HG03045 (cell line): Measurements from ENCODE around the gene NR5A1.

Source experiments
- ATAC-seq: cut with Tn5 transposase; IDR thresholded peaks from one replicate; pipeline ENCODE4 v1.9.1; 2021; ENCODE audit warnings: mild to moderate bottlenecking, moderate library complexity; ENCODE audit not compliant: unreplicated experiment

Gene NR5A1

GRCh38 chr9:124468061-124468740 lies 39.0 kb downstream of the NR5A1 start:
- ATAC-seq, result no peak

- ATAC-seq, result no peak
These were observed 39.7 kb downstream of the NR5A1 start for GRCh38 chr9:124467410-124468060.

- ATAC-seq, result no peak
These were observed 41.5 kb downstream of the NR5A1 start for GRCh38 chr9:124465736-124466135.

GRCh38 chr9:124462739-124463138 lies 44.5 kb downstream of the NR5A1 start:
- no peak for ATAC-seq

- ATAC-seq, result no peak
These were observed 48.8 kb downstream of the NR5A1 start for GRCh38 chr9:124458441-124458840.

GRCh38 chr9:124457887-124458431 lies 49.2 kb downstream of the NR5A1 start:
- no peak for ATAC-seq

GRCh38 chr9:124457079-124457886 lies 49.9 kb downstream of the NR5A1 start:
- no peak for ATAC-seq

GRCh38 chr9:124456341-124457078 lies 50.7 kb downstream of the NR5A1 start:
- no peak for ATAC-seq

GRCh38 chr9:124455820-124456219 lies 51.4 kb downstream of the NR5A1 start:
- no peak for ATAC-seq

- no peak for ATAC-seq
These were observed 52.3 kb downstream of the NR5A1 start for GRCh38 chr9:124454791-124455443.

GRCh38 chr9:124454296-124454695 lies 52.9 kb downstream of the NR5A1 start:
- ATAC-seq, result no peak

- ATAC-seq, result no peak
These were observed 53.5 kb downstream of the NR5A1 start for GRCh38 chr9:124453586-124454191.

- no peak for ATAC-seq
These were observed 54.2 kb downstream of the NR5A1 start for GRCh38 chr9:124452841-124453585.

- no peak for ATAC-seq
These were observed 54.9 kb downstream of the NR5A1 start for GRCh38 chr9:124452326-124452725.

GRCh38 chr9:124450931-124451661 lies 56.1 kb downstream of the NR5A1 start:
- ATAC-seq, result no peak

- ATAC-seq, result no peak
These were observed 56.8 kb downstream of the NR5A1 start, which contains the start of gene ADGRD2 for GRCh38 chr9:124450241-124450924. ADGRD2 (plus strand) TSS chr9:124450451; CDS start chr9:124451667, 1,216 bp downstream.

- no peak for ATAC-seq
These were observed 57.6 kb downstream of the NR5A1 start for GRCh38 chr9:124449381-124450151.
